ENCODE results near the gene LARP6.
"Not testable (repeated sequence)": the region's sequence is repeated elsewhere in the genome, so short reads cannot be mapped to it uniquely, and the experiment has no call there.

DNA sequence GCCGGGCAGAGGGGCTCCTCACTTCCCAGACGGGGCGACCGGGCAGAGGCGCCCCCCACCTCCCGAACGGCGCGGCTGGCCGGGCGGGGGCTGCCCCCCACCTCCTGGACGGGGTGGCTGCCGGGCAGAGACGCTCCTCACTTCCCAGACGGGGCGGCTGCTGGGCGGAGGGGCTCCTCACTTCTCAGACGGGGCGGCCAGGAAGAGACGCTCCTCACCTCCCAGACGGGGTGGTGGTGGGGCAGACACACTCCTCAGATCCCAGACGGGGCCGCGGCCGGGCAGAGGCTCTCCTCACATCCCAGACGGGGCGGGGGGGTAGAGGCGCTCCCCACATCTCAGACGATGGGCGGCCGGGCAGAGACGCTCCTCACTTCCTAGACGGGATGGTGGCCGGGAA lies 17.5 kb upstream of the LARP6 start:
- TF ChIP-seq POLR2A (IDR thresholded peaks at IDR 0.05), result not testable (repeated sequence)
- TF ChIP-seq, protein P1, sequence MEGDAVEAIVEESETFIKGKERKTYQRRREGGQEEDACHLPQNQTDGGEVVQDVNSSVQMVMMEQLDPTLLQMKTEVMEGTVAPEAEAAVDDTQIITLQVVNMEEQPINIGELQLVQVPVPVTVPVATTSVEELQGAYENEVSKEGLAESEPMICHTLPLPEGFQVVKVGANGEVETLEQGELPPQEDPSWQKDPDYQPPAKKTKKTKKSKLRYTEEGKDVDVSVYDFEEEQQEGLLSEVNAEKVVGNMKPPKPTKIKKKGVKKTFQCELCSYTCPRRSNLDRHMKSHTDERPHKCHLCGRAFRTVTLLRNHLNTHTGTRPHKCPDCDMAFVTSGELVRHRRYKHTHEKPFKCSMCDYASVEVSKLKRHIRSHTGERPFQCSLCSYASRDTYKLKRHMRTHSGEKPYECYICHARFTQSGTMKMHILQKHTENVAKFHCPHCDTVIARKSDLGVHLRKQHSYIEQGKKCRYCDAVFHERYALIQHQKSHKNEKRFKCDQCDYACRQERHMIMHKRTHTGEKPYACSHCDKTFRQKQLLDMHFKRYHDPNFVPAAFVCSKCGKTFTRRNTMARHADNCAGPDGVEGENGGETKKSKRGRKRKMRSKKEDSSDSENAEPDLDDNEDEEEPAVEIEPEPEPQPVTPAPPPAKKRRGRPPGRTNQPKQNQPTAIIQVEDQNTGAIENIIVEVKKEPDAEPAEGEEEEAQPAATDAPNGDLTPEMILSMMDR (IDR thresholded peaks at IDR 0.05), result not testable (repeated sequence)

Data from heart left ventricle (tissue), 13 donors.